Activated CD8-positive, alpha-beta T cell treated with anti-CD3 and anti-CD28 coated beads, Interleukin-2, amount 10 ng/mL, durations not matched to agents 7 days and 5 days (primary cell): ENCODE data around the gene MUC4. TPM values are rescaled to one million over a fixed set of nuclear protein-coding genes. Genes with fewer than 3 reads are reported as not detected.
A peak's percentile ranks its signal among the peaks of the same experiment; 100 is the strongest.
"Not testable (repeated sequence)": the region's sequence is repeated elsewhere in the genome, so short reads cannot be mapped to it uniquely, and the experiment has no call there.

ENCODE experiments used
- ATAC-seq: fragments of 150-1000 bp; cut with Tn5 transposase; one replicate; pipeline ENCODE4 v1.10.0; 2021; ENCODE audit warnings: moderate library complexity
- CTCF ChIA-PET: fragments of 350-600 bp; sonication (Branson Sonifier 250); formaldehyde crosslinking; loops from one replicate; lab custom pipeline; 2021; ENCODE audit warnings: antibody characterized with exemption; lab: Charles Lee
- POLR2A ChIA-PET: fragments of 350-600 bp; sonication (Branson Sonifier 250); formaldehyde crosslinking; loops from one replicate; lab custom pipeline; 2021; ENCODE audit warnings: antibody characterized with exemption; lab: Charles Lee
- DNase-seq: peaks from one replicate; pipeline ENCODE4 v3.0.0-alpha.2; 2020
- H3K27ac Mint-ChIP-seq: one replicate; pipeline ENCODE4 v1.8.0; 2021; ENCODE audit warnings: mild to moderate bottlenecking, mixed read lengths
- H3K27me3 Mint-ChIP-seq: one replicate; pipeline ENCODE4 v1.8.0; 2021; ENCODE audit warnings: low read depth, mixed read lengths
- H3K36me3 Mint-ChIP-seq: one replicate; pipeline ENCODE4 v1.8.0; 2021; ENCODE audit warnings: low read depth, mixed read lengths
- H3K4me1 Mint-ChIP-seq: one replicate; pipeline ENCODE4 v1.8.0; 2021; ENCODE audit warnings: low read depth, mixed read lengths
- H3K4me3 Mint-ChIP-seq: one replicate; pipeline ENCODE4 v1.8.0; 2021; ENCODE audit warnings: mild to moderate bottlenecking, mixed read lengths
- H3K9me3 Mint-ChIP-seq: one replicate; pipeline ENCODE4 v1.8.0; 2022; ENCODE audit warnings: mixed read lengths; ENCODE audit not compliant: insufficient read depth
- total RNA-seq, 2 experiments: library from RNA; stranded (reverse); gene quantifications; one replicate each; pipeline ENCODE4 v1.2.3, GENCODE V29; 2021

MUC4 gene
- total RNA-seq, 2 experiments from 2014 or later, result 0.05 TPM; not detected in 1

GRCh38 chr3:195754141-195754540 is 57.6 kb downstream of the MUC4 start:
- no peak for DNase-seq
- peaks cover 16% of the 10 kb centered on the region for H3K4me1 Mint-ChIP-seq
- no peak for ATAC-seq
- no peak overlapping the region for H3K27ac Mint-ChIP-seq
- ChIA-PET POLR2A (no interaction called here), CTCF (no interaction called here)
- no peaks in the 10 kb centered on the region for H3K36me3 Mint-ChIP-seq
- H3K4me3 Mint-ChIP-seq, result no peak overlapping the region
- no peaks in the 10 kb centered on the region for H3K9me3 Mint-ChIP-seq
- H3K27me3 Mint-ChIP-seq, result peaks cover 16% of the 10 kb centered on the region

- ATAC-seq, result no peak
- POLR2A ChIA-PET, result no interaction called here
- peaks cover 21% of the 10 kb centered on the region for H3K4me1 Mint-ChIP-seq
- H3K36me3 Mint-ChIP-seq, result no peaks in the 10 kb centered on the region
- CTCF ChIA-PET, result no interaction called here
- peaks cover 15% of the 10 kb centered on the region for H3K27me3 Mint-ChIP-seq
- H3K4me3 Mint-ChIP-seq, result no peak overlapping the region
- DNase-seq, result no peak
- no peaks in the 10 kb centered on the region for H3K9me3 Mint-ChIP-seq
- H3K27ac Mint-ChIP-seq, result no peak overlapping the region
Measured at GRCh38 chr3:195753581-195753980, 58.1 kb downstream of the MUC4 start.

GRCh38 chr3:195752546-195753331 is 59.0 kb downstream of the MUC4 start:
- Mint-ChIP-seq H3K9me3 (no peaks in the 10 kb centered on the region), H3K27me3 (peaks cover 13% of the 10 kb centered on the region), H3K4me1 (peaks cover 26% of the 10 kb centered on the region), H3K4me3 (no peak overlapping the region), H3K27ac (no peak overlapping the region), H3K36me3 (no peaks in the 10 kb centered on the region)
- DNase-seq (no peak), ATAC-seq (no peak)
- ChIA-PET CTCF (no interaction called here), POLR2A (no interaction called here)

DNA sequence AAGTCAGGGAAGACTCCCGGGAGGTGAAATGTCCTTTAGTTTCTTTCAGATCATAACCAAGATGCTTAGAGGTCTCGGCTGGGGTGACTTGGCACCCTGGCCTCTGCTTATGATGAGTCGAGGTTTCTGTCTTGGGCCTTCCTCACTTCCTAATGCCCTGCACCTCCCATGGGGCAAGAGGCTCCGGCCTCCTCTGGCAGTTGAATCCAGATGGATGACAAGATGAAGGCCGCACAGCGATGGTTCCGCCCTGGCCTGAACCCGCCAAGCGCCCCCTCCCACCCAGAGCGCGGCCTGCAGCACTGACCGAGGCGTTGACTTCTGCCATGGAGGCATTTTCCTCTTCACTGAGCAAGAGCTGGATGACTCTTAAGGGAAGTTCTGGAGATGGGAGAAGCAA is 59.7 kb downstream of the MUC4 start:
- DNase-seq, result no peak
- no peak for ATAC-seq
- Mint-ChIP-seq H3K27ac (no peak overlapping the region), H3K36me3 (no peaks in the 10 kb centered on the region), H3K4me1 (peaks cover 26% of the 10 kb centered on the region), H3K4me3 (no peak overlapping the region), H3K9me3 (no peaks in the 10 kb centered on the region), H3K27me3 (peaks cover 9% of the 10 kb centered on the region)
- POLR2A ChIA-PET, result no interaction called here
- CTCF ChIA-PET, result no interaction called here

DNA sequence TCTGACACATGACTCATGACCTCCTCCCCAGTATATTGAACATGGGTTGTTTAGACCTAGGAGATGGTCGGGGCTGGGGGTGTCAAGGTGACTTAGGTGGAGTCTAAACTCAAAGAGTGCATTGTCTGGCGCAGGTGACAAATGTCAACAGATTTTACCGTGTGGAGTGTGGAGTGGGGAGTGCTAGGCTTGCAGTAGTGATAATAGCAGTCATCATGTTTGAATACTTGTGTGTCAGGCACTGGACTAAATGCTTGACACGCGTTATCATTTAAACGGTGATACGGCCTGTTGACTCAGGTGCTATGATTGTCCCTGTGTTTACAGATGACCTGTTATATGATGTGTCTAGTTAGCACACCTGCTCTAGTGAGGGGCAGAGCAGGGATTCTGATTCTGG is 60.2 kb downstream of the MUC4 start:
- Mint-ChIP-seq H3K4me3 (no peak overlapping the region), H3K36me3 (no peaks in the 10 kb centered on the region), H3K27me3 (peaks cover 6% of the 10 kb centered on the region), H3K4me1 (peaks cover 27% of the 10 kb centered on the region), H3K9me3 (no peaks in the 10 kb centered on the region), H3K27ac (peak overlapping the region; percentile 3)
- ChIA-PET CTCF (no interaction called here), POLR2A (no interaction called here)
- DNase-seq, result no peak
- ATAC-seq, result no peak

GRCh38 chr3:195750797-195751520 is 60.8 kb downstream of the MUC4 start:
- DNase-seq, result no peak
- no peak for ATAC-seq
- H3K27ac Mint-ChIP-seq, result no peak overlapping the region
- no peak overlapping the region for H3K4me3 Mint-ChIP-seq
- peaks cover 7% of the 10 kb centered on the region for H3K27me3 Mint-ChIP-seq
- no peaks in the 10 kb centered on the region for H3K9me3 Mint-ChIP-seq
- ChIA-PET POLR2A (no interaction called here), CTCF (no interaction called here)
- H3K36me3 Mint-ChIP-seq, result no peaks in the 10 kb centered on the region
- H3K4me1 Mint-ChIP-seq, result peaks cover 21% of the 10 kb centered on the region

DNA sequence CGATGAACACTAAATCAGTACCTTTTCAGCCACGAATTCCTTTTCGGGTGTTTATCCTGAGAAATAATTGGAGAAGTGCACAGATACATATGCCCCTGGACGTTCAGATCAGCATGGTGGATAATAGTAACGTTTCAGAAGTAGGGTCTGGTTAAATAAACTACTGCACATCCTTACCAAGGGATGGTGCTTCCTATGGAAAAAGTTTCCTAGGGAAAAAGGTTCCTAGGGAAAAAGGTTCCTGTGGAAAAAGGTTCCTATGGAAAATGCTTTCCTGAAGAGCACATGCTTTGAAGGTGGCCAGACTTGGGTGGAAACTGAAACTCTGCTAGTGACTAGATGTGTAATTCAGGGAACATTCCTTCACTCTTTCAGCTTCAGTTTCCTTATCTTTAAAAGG is 62.6 kb downstream of the MUC4 start:
- DNase-seq, H3K27ac Mint-ChIP-seq, H3K36me3 Mint-ChIP-seq, H3K4me3 Mint-ChIP-seq, ATAC-seq, POLR2A ChIA-PET, H3K9me3 Mint-ChIP-seq: not testable (repeated sequence)
- Mint-ChIP-seq H3K27me3 (peaks cover 17% of the 10 kb centered on the region), H3K4me1 (peaks cover 17% of the 10 kb centered on the region)
- CTCF ChIA-PET, result interaction anchor here (1.6 kb wide), 1 partner anchor 10 kb away, joined by 8 read pairs; no protein-coding TSS in a partner anchor

GRCh38 chr3:195748661-195749060 is 63.1 kb downstream of the MUC4 start:
- Mint-ChIP-seq H3K9me3 (no peaks in the 10 kb centered on the region), H3K4me3 (no peak overlapping the region), H3K27me3 (peaks cover 17% of the 10 kb centered on the region), H3K36me3 (no peaks in the 10 kb centered on the region), H3K4me1 (peaks cover 17% of the 10 kb centered on the region), H3K27ac (no peak overlapping the region)
- DNase-seq, result no peak
- ChIA-PET CTCF (interaction anchor here (1.6 kb wide), 1 partner anchor 10 kb away, joined by 8 read pairs; no protein-coding TSS in a partner anchor), POLR2A (no interaction called here)
- ATAC-seq, result no peak

DNA sequence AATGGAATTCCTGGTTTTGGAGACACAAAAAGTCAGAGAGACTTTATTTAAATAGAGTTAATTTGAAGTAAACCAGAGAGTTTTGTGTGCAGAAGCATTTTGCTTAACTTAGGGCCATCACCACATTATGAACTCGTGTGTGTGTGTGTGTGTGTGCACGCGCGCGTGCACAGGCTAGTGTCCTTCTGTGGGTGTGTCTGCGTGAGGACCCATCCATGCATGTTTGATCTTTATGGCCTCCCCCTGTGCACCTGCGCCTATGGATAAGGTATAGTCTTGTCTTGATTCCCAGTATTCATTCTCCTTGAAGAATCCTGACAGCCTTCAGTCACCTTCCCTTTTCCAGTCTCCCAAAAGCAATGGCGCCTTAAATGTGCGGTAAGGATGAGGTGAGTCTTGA is 65.0 kb downstream of the MUC4 start:
- no peak for ATAC-seq
- Mint-ChIP-seq H3K4me1 (peaks cover 16% of the 10 kb centered on the region), H3K27me3 (peaks cover 24% of the 10 kb centered on the region), H3K36me3 (no peaks in the 10 kb centered on the region), H3K9me3 (no peaks in the 10 kb centered on the region), H3K27ac (no peak overlapping the region), H3K4me3 (no peak overlapping the region)
- DNase-seq, result no peak
- ChIA-PET CTCF (no interaction called here), POLR2A (no interaction called here)

GRCh38 chr3:195746346-195746745 is 65.4 kb downstream of the MUC4 start:
- POLR2A ChIA-PET, result no interaction called here

GRCh38 chr3:195744437-195744836 is 67.3 kb downstream of the MUC4 start:
- ATAC-seq, result no peak
- DNase-seq, result no peak
- peaks cover 16% of the 10 kb centered on the region for H3K4me1 Mint-ChIP-seq
- ChIA-PET CTCF (no interaction called here), POLR2A (no interaction called here)
- H3K27ac Mint-ChIP-seq, result no peak overlapping the region
- H3K9me3 Mint-ChIP-seq, result no peaks in the 10 kb centered on the region
- H3K36me3 Mint-ChIP-seq, result no peaks in the 10 kb centered on the region
- H3K4me3 Mint-ChIP-seq, result no peak overlapping the region
- peaks cover 27% of the 10 kb centered on the region for H3K27me3 Mint-ChIP-seq

More at GRCh38 chr3:195746346-195746745, 65.4 kb downstream of the MUC4 start:
- ATAC-seq, result no peak
- peaks cover 24% of the 10 kb centered on the region for H3K27me3 Mint-ChIP-seq
- no peak overlapping the region for H3K27ac Mint-ChIP-seq
- DNase-seq, result no peak
- CTCF ChIA-PET, result no interaction called here
- no peaks in the 10 kb centered on the region for H3K36me3 Mint-ChIP-seq
- no peak overlapping the region for H3K4me3 Mint-ChIP-seq
- no peaks in the 10 kb centered on the region for H3K9me3 Mint-ChIP-seq
- H3K4me1 Mint-ChIP-seq, result peaks cover 16% of the 10 kb centered on the region

- H3K9me3 Mint-ChIP-seq, result no peaks in the 10 kb centered on the region
- DNase-seq, result no peak
- H3K27me3 Mint-ChIP-seq, result peaks cover 13% of the 10 kb centered on the region
- H3K4me3 Mint-ChIP-seq, result no peak overlapping the region
- H3K36me3 Mint-ChIP-seq, result no peaks in the 10 kb centered on the region
- no peaks in the 10 kb centered on the region for H3K4me1 Mint-ChIP-seq
- ChIA-PET POLR2A (no interaction called here), CTCF (interaction anchor here (2.5 kb wide), 1 partner anchor 9 kb away, joined by 8 read pairs; no protein-coding TSS in a partner anchor)
- H3K27ac Mint-ChIP-seq, result no peak overlapping the region
- no peak for ATAC-seq
Measured at GRCh38 chr3:195739561-195740111, 72.1 kb downstream of the MUC4 start.
